Stimulated activated CD8-positive, alpha-beta memory T cell treated with anti-CD3 and anti-CD28 coated beads, Interleukin-15, amount 100 ng/mL, for 48 hours (primary cell): Measurements from ENCODE around the gene DBN1.
A peak's percentile ranks its signal among the peaks of the same experiment; 100 is the strongest.

ENCODE experiments used
- DNase-seq, 2 donors: peaks; one replicate each; pipeline ENCODE4 v3.0.0-alpha.2; 2020; ENCODE audit warnings: low read depth in 2 of 2

The DBN1 gene

DNA sequence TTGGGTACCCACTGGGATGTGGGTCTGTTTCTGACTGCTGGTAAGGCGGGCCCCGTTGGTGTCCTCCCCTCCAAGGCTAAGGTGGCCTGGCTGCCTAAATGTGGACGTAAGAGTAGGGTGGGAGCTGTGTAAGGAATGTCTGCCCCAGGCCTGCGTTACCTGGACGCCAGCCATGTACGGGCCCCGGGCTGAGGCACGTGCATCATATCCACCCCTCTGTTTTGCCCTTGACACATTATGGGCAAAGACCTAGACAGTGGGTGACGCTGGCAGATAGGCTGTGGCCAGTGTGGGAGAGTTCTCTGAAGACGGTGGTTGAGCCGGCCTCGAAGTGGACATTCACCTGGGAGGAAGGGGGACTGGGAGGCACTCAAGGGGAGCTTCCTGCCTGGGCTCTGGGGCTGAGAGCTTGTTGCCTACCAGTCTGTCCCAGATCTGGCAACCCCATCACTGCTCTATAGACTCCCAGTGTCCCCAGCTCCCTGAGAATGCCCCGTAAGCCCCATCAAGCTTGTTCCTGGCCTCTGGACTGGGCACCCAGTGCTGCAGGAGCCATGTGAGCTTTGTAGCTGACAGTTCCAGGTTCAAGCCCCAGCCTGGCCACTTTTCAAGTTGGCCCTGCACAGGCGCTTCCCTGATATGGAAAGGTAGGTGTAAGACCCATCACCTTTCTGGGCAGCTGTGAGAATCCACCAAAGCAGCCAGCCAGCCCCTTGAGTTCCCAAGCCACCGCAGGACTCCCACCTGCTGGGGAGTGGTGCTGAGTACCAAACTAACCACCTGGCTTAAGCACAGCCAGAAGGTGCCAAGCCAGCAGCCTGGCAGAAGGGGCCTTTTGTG, 30.1 kb downstream of the DBN1 start:
- no peak for DNase-seq

DNA sequence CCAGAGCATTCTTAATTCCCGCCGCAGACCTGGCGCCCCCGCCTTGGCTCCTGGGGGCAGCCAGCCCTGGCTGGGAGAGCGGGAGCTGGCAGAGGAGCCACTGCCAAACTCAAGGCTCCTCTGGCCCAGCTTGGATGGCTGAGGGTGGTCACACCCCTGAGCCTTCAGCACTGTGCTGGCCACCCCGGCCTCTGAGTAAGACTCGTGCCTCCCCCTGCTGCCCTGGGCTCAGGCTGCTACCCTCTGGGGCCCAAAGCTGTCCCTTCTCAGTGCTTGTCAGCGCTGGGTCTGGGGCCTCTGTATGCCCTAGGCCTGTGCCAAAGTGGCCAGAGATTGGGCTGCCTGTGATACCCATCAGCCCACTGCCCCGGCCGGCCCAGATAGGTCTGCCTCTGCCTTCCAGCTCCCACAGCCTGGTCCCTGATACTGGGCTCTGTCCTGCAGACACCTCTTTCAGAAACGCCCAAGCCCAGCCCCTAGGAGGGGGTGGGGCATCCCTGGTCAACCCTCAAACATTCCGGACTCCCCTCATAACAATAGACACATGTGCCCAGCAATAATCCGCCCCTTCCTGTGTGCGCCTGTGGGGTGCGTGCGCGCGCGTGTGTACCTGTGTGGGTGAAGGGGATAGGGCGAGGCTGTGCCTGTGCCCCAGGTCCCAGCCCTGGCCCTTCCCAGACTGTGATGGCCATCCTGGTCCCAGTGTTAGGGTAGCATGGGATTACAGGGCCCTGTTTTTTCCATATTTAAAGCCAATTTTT, 31.2 kb downstream of the DBN1 start:
- DNase-seq: no peak

DNA sequence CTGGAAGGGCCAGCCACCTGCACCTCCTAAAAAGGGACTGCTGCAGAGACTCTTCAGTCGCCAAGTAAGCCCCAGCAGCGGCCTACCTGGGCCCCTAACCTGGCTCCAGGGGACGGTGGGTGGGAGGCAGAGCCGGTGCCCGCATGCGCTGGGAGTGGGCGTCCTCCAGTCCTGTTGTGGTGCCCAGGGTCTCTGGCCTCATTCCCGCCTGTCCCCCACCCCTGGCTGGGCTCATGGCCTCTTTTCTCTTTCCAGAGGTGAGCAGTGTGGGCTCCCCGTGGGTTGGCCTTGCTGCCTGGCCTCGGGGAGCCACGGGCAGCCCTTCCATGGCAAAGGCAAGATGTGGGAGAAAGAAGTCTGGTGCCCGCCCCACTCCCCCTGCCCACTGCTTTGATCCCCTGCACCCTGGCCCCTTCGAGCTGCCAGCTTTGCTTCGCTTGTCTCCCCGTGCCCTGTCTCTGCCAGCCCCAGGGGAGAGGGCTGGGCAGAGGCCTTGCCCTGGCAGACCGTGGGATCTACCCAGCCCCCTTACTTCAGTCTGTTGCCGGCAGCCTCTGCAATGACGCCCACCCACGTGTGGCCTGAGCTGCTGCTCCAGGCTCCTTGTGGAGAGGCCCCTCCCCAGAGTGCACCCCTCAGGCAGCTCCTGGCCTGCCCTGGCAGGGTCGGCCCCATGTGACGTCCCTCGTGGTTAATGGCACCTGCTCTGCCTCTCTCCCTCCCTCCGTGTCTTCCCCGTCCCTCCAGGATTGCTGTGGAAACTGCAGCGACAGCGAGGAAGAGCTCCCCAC, 32.2 kb downstream of the DBN1 start:
- DNase-seq: no peak

DNA sequence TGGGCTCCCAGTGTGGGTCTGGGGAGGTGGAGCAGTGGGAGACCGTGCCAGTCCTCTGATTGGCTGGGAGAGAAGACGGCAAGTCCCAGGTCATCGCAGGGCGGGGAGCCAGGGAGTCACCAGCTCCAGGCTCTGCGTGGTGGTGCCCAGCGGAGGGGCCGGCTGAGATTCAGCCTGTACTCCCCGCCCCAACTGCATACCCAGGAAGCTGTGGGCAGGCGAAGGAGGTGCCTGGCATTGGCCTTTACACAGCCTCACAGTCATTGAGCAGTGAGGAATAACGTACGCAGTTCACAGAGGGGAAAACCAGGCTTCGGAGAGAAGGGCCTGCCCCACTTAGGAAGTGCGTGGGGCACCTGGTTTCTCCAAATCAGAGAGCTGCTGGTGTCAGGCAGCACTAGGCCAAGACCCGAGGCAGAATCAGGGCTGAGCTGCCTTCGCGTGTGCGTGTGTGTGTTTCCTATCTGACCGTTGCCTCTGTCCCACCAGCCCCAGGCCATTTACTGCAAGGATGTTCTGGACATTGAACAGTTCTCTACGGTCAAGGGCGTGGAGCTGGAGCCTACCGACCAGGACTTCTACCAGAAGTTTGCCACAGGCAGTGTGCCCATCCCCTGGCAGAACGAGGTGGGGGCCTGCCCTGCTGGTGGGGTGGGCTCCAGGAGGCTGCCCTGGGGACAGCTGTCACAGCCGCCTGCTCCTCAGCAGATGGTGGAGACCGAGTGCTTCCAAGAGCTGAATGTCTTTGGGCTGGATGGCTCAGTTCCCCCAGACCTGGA, 33.0 kb downstream of the DBN1 start:
- DNase-seq: no peak

DNA sequence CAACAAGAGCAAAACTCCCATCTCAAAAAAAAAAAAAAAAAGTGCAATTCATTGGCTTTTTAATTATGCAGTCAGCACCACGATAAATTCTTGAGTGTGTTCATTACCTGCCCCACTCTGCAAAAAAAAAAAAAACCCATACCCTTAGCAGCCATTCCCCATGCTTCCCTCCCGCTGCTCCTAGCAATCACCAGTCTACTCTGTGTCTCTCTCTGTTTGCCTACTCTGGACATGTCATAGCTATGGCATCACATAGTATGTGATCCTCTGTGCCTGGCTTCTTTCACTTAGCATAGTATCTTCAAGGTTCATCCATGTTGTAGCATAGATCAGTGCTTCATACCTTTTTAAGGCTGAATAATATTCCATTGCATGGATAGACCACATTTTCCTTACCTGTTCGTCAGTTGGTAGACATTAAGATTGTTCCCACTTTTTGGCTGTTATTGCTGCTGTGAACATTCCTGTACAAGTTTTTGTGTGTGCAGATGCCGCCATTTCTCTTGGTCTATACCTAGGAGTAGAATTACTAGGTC, 33.8 kb downstream of the DBN1 start:
- DNase-seq: no peak

DNA sequence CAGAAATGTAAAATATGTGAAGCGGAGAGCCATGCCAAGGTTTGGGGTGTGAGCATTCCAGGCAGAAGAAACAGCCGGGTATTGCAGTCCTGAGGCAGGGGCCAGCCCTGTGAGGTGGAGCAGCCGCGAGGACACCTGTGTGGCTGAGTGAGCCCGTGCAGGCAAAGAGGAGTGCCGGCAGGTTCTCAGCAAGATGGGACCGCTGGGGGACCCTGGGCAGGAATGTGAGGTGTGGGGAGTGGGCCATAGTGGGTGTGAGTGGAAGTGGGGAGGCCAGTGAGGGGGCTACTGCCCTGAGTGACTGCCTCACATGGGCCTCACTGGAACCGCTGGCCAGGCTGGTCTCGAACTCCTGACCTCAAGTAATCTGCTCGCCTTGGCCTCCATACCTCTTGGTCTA, 35.0 kb downstream of the DBN1 start:
- no peak for DNase-seq

DNA sequence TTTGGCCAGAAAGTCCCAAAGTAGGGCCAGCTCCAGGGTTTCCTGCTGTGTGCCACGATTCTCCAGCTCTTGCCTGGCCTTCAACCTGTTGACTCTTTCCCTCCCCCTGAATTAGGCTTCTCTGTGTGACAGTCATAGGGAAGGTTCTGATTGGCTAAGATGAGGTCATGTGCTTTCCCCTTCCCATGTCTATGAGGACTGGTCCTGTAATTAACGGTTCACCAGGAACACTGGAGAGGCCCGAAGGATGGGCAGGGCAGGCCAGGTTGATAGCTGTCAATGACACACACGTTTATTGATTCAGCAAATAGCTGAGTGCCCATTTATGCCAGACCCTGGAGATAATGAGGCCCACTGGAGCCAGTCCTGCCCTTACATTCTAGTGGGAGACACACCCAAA, 35.8 kb downstream of the DBN1 start:
- DNase-seq: no peak

DNA sequence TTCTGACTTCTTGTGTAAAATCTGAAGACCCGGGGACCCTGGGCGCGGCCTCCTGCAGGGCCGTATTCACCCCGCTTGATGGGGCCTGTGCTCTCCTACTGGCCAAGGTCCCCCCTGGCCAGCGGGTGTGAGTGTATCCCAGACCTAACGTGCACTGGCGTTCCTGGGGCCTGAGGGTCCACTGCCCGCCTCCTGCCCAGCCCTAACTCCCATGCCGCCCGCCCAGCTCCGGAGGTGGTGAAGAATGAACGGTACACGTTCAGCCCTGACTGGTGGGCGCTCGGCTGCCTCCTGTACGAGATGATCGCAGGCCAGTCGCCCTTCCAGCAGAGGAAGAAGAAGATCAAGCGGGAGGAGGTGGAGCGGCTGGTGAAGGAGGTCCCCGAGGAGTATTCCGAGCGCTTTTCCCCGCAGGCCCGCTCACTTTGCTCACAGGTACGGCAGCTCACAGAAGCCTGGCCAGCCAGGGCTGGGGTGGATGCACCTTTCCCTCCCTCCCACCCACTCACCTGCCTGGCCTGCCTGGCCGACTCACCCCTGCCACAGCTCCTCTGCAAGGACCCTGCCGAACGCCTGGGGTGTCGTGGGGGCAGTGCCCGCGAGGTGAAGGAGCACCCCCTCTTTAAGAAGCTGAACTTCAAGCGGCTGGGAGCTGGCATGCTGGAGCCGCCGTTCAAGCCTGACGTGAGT, 37.4 kb downstream of the DBN1 start:
- no peak for DNase-seq

DNA sequence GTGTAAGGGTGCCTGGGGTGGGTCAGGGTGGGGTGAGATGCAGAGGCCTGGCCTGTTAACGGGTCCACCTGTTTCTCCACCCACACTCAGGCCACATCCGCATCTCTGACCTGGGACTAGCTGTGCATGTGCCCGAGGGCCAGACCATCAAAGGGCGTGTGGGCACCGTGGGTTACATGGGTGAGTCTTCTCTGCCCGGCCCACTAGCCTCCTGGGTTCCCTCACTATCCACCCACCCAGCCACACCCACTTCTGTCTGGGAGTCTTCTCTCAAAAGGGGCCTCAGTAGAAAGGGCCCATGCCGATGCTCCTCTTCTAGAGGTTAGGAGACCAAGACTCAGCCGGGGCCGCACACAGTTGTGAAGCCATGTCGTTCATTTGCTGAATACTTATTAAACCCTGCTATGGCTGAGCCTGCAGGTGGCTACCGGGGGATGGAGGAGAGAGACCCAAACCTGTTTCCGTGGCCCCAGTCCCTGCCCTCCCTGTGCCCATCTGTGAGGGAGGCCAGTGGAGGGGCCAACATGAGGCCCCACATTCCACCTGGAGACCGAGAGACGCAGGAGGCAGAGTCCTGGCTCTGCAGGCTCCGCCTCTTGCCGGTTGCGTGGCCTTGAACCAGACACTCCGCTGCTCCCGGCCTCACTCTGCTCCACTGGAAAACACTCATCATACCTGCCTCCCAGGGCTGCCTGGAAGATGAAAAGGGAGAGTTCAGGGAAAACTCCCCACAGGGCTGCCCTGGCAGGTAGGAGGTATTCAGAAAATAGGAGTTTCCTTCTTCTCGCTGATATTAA, 38.3 kb downstream of the DBN1 start:
- DNase-seq: no peak

DNA sequence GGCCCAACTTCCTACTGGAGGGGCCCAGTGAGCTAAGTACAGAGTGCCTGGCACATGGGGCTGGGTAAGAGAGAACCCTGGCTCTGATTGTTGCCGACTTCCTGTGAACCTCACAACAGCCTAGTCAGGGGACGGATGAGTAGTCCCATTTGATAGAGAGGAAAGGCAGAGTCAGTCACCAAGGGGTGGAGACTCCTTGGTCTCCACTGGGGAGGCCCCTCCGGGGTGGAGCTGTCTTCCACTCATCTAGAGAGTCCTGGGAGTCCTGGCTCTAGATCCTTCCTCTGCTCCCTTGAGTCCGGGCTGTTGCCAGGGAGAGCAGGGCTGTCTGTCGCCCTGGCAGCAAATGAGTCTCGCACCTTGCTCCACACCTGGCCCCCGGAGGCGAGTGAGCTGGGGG, 39.0 kb downstream of the DBN1 start:
- DNase-seq: no peak

DNA sequence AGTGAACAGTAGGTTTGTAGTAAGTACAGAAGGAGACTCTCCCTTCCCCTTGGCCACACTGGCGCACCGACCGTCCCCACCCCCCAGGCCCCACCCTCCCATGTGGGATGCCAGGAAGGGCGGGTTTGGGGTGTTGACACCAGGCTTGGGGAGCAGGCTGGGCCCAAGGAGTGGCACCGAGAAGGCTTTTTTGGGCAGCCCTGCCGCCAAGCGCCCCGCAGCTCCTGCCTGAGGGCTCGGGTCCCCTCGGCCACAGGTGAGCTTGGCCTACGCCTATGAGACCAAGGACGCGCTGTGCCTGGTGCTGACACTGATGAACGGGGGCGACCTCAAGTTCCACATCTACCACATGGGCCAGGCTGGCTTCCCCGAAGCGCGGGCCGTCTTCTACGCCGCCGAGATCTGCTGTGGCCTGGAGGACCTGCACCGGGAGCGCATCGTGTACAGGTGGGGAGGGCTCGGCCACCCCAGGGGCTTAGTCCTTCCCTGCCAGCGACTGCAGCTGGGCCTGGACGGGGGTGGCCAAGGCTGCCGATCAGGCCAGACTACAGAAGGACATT, 39.7 kb downstream of the DBN1 start:
- DNase-seq: no peak

DNA sequence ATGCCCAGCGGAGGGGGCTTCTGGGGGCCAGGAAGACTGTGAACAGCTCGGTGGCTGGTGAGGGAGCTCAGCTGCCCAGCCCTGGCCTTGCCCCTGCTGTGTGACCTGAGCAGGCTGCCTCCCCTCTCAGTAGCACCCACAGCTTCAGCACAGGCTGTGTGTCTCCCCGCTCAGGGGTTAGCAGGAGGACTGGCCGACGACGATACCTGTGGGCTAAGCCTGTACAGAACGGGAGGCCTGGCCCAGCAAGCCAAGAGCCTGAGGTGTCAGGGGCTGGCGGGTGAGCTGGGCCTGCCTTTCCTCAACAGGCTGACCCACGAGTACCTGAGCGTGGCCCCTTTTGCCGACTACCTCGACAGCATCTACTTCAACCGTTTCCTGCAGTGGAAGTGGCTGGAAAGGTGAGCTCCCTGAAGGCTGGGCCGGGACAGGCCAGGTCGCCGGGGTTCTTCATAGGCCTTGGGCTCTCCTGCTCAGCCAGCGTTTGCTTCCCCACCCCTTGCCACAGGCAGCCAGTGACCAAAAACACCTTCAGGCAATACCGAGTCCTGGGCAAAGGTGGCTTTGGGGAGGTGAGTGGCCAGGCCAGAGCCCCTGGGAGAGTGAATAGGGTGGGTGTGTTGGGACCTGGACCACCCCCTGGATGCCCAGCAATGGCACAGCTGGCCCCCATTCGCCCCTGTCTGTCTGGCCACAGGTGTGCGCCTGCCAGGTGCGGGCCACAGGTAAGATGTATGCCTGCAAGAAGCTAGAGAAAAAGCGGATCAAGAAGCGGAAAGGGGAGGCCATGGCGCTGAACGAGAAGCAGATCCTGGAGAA, 40.4 kb downstream of the DBN1 start:
- no peak for DNase-seq

DNA sequence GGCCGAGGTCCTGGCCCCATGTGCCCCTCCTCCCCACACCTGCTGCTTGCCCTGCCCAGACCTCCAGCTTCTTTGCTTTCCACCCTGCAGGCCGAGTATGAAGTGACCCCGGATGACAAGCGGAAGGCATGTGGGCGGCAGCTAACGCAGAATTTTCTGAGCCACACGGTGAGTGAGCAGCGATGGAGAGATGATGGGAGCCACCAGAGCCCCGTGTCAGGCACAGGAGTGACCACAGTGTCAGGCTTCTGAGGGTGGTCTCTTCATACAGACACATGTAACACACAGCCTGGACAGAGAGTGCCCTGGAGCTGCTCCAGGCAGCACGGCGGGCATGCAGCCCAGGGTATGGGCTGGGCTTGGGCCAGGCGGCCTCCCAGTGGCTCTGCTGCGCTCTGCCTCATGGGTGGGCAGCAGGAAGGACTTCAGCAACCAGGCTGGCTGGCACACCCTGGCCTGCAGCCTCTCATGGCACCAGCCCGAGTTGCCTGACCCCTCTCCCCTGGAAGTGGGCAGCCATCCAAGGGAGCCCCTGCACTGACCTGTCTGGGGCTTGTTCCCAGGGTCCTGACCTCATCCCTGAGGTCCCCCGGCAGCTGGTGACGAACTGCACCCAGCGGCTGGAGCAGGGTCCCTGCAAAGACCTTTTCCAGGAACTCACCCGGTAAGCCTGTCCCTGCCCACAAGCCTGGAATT, 41.1 kb downstream of the DBN1 start:
- DNase-seq: peak in 1 of 2 donors; percentile 56

DNA sequence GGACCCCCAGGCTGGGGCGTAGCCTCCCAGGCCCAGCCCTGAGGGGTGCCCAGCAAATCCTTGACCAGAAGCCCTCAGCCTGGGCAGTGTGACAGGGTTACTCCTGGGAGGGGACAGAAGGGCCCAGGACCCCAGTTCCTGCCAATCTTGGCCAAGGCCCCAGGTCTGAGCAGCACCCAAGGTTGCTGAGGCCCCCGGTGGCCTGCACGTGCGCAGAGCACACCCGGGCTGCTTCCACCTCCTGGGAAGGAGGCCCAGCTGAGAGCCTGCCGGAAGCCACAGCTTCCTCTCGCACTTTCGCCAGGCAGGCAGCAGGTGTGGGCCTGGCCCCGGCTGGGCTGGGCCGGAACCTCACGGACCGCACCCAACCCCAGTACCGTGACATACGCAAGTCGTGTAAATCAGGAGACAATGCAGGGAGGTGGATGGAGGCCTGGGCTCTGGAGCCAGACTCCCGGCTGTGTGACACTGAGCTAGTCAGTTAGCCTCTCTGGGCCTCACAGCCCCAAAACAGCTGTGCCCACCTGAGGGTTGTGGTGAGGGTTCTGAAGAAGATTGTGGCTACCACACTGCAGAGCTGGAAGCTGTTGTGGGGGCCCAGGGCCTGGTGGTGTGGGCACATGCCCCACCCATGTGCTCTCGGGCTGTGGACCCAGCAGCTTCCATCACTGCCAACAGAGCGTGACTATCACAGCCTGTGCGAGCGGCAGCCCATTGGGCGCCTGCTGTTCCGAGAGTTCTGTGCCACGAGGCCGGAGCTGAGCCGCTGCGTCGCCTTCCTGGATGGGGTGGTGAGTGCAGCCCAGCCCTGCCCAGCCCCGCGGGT, 41.9 kb downstream of the DBN1 start:
- DNase-seq: peak; percentile 76 to 85

DNA sequence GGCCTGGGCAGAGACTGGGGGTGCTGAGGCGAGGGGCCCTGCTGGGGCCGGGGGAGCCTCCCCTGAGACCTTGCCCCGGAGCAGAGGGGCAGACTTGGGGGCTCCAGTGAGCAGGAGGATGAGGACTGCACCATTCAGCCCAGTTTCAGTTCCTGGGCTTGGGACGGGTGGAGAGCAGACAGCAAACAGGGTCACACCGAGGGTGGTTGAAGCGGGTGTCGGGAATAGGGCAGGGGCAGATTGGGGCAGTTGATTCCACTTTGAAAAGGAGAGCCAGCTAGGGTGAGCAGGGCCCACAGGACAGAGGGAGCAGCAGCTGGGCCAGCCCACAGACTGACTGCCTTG, 42.5 kb downstream of the DBN1 start:
- no peak for DNase-seq

DNA sequence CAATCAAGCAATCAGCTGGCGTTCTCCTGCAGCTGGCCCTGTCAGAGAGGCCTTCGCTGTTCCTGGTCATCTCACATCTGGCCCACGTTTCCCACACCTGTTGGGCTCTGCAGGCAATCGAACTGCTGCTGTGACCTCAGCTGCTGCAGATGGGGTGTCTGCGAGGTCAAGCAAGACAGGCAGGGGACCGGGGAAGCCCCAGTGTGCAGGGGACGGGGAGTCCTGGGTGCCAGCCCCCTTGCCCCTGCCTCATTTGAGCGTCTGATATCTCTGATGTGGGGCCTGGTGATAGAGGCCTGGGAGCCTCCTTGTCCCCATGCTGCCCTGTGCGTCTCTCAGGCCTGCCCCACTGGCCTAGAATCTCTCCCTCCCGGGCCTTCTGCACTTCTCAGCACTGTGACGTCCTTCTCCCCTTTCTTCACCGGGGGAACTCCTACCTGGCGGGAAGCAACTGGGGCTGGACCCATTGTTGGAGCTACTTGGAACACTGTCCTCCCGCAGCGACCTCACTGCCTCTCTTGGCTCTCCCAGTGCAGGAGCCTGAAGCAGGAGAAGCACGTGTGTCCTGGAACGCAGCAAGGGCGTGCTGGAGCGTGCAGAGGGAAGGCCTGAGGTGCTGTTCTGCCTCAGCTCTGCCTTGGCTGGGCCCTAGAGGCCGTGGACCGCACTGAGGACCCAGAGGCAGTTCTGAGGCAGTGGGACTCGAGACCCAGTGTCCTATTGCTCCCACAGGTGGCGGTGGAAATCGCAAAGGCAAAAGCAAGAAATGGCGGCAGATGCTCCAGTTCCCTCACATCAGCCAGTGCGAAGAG, 43.1 kb downstream of the DBN1 start:
- DNase-seq: no peak
